GM12873 (cell line): Measurements from ENCODE around the gene ADCY5.

Experiments
- TF ChIP-seq, protein P1 (sequence below): IDR thresholded peaks from 2 replicates; pipeline ENCODE4 v1.5.1; 2012; ENCODE audit warnings: low read depth, mild to moderate bottlenecking, moderate library complexity, low read length, control low read depth; ENCODE audit not compliant: insufficient read depth; ENCODE audit errors: missing control alignments

ADCY5 gene

DNA sequence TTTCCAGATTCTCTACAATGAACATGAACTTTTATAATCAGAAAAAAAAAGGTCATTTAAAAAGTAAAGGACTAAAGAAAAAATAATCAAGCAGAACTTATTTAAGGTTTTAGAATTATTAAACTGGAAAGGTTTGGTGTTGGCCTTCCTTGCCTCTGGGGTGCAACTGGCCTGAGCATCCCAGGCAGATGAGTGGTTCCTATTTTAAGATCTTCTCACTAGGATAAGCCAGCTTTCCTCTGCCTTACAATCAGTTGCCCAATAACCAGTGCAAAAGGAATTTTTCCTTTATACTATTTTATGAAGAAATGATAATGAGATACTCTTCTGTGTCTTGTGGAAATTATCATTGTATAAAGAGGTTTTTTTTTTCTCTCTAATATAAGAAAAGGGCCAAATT lies 190.5 kb downstream of the ADCY5 start:
- TF ChIP-seq, protein P1, sequence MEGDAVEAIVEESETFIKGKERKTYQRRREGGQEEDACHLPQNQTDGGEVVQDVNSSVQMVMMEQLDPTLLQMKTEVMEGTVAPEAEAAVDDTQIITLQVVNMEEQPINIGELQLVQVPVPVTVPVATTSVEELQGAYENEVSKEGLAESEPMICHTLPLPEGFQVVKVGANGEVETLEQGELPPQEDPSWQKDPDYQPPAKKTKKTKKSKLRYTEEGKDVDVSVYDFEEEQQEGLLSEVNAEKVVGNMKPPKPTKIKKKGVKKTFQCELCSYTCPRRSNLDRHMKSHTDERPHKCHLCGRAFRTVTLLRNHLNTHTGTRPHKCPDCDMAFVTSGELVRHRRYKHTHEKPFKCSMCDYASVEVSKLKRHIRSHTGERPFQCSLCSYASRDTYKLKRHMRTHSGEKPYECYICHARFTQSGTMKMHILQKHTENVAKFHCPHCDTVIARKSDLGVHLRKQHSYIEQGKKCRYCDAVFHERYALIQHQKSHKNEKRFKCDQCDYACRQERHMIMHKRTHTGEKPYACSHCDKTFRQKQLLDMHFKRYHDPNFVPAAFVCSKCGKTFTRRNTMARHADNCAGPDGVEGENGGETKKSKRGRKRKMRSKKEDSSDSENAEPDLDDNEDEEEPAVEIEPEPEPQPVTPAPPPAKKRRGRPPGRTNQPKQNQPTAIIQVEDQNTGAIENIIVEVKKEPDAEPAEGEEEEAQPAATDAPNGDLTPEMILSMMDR = no peak

DNA sequence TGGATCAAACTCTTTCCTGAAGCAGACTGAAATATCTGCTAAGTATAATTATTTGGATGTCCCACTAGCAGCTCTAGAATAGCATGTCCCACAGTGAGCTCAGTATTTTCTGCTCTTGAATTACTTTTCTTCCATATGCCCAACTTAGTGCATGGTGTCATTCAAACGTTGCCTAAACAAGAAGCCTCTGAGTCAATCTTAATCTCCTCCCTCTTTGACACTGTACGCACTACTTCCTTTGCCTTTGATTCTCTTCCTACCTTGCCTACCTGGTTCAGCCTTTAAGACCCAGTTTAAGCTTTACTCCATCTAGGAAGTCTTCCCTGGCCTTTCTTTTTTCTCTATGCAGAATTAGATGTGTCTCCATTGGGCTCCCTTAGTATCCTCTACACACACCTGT lies 192.6 kb downstream of the ADCY5 start:
- TF ChIP-seq, protein P1 = no peak

DNA sequence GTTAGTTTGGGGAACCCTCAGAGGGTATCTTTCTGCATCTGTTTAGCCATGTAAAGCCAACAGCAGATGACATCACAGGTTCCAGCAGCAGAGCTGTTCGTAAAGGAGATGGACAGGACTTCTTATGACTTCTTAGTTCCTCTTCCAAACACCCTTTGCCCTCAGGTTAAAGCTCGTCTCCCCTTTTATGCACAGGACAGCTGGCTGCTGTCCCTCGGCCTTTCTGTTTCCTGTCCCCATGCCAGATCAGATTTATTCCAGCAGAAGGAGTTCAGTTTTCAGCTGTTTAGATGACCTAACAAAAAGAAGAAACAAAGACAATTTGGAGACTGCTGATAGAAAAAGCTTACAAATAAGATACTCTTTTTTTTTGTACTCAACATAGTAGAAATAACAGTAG lies 202.0 kb downstream of the ADCY5 start:
- TF ChIP-seq, protein P1 = no peak

DNA sequence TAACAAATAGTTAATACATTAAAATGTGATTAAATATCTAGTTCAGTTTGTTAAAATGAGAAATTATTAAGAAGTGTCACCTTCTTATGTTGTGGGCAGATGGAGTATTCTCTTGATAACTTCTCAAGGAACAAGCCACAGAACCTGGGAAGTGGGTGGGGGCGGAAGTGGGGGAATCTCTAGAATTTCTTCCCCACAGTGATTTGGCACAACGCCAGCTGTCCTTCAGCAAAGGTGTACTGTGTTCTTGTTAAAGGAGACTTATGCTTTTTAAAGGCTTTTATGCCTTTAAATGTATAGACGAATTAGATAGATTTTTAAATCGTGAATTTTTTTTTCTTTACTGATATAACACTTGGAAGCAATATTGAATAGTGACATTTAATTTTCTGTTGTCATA lies 204.8 kb downstream of the ADCY5 start:
- TF ChIP-seq, protein P1 = no peak

DNA sequence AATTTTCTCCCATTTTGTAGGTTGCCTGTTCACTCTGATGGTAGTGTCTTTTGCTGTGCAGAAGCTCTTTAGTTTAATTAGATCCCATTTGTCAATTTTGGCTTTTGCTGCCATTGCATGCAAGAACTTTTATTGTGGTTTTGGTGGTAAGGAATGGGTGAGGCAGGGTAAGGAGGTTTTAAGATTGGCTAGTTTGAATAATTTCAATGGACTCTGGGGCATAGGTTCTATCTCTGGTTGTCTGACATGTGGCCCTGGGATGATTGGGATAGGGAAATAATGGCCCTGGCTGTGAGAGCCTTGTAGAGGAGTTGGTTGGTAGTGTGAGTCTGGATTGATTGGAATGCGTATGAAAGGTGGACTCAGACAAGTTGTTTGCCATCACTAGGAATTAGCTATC lies 209.1 kb downstream of the ADCY5 start:
- TF ChIP-seq, protein P1 = no peak

DNA sequence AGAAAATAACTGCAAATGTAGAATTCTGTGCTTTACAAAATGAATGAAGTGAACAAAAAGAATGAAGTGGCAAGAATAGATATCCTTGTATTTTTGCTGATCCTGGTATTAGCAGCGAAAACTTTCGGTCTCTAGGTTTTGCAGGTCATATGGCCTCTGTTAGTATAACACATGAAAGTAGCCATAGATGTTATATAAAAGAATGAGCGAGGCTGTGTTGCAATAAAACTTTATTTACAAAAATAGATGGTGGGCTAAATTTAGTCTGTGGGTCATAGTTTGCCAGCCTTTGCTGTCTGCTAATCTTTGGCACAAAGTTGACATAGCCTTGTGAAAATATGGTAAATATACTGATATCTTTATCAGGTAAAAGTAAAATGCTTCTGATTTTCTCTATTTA lies 212.0 kb downstream of the ADCY5 start:
- TF ChIP-seq, protein P1 = no peak
